Liver (tissue), 3 donors: ENCODE results near the gene ERVW-1.

Experiments used
- CTCF ChIP-seq: fragments of 150-350 bp; IDR thresholded peaks from 2 replicates; pipeline ENCODE4 v1.5.1; 2017; ENCODE audit warnings: improper control_type of control experiment, low read depth, low read length; ENCODE audit not compliant: missing input control
- JUND ChIP-seq, 2 donors: IDR thresholded peaks; 2 replicates each; pipeline ENCODE4 v1.6.1; 2016; ENCODE audit warnings: antibody characterized with exemption in 2 of 2
- RAD21 ChIP-seq, 2 donors: IDR thresholded peaks; 2 replicates each; pipeline ENCODE4 v1.6.1; 2016; ENCODE audit warnings: antibody characterized with exemption in 2 of 2, mild to moderate bottlenecking in 2 of 2
- donor health status: healthy.
- donor health status: healthy.

GRCh38 chr7:92462560-92462959, 15.2 kb downstream of the ERVW-1 start:
- TF ChIP-seq CTCF: no peak
- no peak for TF ChIP-seq RAD21 (IDR thresholded peaks at IDR 0.05)
- no peak for TF ChIP-seq JUND (IDR thresholded peaks at IDR 0.05)
